GM23248 (cell line): Measurements from ENCODE around the gene TTYH3.

Experiments
- EZH2 ChIP-seq: fragments of 200-600 bp; sonication (generic); IDR thresholded peaks from 2 replicates; pipeline ENCODE4 v1.6.1; 2018; ENCODE audit warnings: antibody characterized with exemption, mild to moderate bottlenecking; ENCODE audit not compliant: insufficient read depth, poor library complexity, severe bottlenecking
- EZH2phosphoT487 ChIP-seq: fragments of 200-600 bp; sonication (generic); IDR thresholded peaks from 2 replicates; pipeline ENCODE4 v1.6.1; 2018; ENCODE audit warnings: antibody characterized with exemption, moderate library complexity, mild to moderate bottlenecking, low read depth; ENCODE audit not compliant: insufficient read depth

DNA sequence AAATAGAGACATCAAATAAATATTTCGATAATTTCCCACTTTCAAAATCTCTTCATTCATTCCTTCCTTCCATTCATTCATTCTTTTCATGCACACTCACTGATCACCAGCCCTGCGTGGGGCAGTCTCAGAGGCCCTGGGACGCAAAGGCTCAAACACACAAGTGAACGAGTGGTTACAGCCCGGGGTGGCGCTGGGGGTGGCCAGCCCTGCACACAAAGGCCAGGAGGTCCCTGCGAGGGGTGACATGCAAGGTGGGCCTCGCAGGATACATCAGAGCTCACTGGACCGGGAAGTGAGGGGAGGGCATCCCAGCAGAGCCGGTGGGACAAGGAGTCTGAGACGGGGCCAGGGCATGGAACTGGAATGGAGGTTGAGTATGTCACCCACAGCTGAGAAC, 29.9 kb upstream of the TTYH3 start:
- TF ChIP-seq EZH2 (no peak), EZH2phosphoT487 (no peak)
